Effector memory CD8-positive, alpha-beta T cell (primary cell): ENCODE data around the gene PALM.
A peak's percentile ranks its signal among the peaks of the same experiment; 100 is the strongest.

ENCODE experiments used
- ATAC-seq: fragments of 150-1000 bp; cut with Tn5 transposase; replicated peaks from 2 replicates; pipeline ENCODE4 v1.10.0; 2021; ENCODE audit warnings: mild to moderate bottlenecking, moderate library complexity
- DNase-seq, 3 experiments: peaks; one replicate each; pipeline ENCODE4 v3.0.0; 2021
- H3K27ac Mint-ChIP-seq, 2 donors: one replicate each; pipeline ENCODE4 v1.8.0; 2022; ENCODE audit warnings: mild to moderate bottlenecking in 2 of 2, mixed read lengths in 2 of 2, moderate library complexity in 2 of 2
- H3K27me3 Mint-ChIP-seq, 2 donors: one replicate each; pipeline ENCODE4 v1.8.0; 2022; ENCODE audit warnings: mixed read lengths in 2 of 2
- H3K36me3 Mint-ChIP-seq: one replicate; pipeline ENCODE4 v1.8.0; 2022; ENCODE audit warnings: mild to moderate bottlenecking, moderate library complexity, mixed read lengths; ENCODE audit not compliant: insufficient read depth
- H3K4me1 Mint-ChIP-seq, 2 donors: one replicate each; pipeline ENCODE4 v1.8.0; 2022; ENCODE audit warnings: low read depth in 2 of 2, mixed read lengths in 2 of 2
- H3K4me3 Mint-ChIP-seq, 2 donors: one replicate each; pipeline ENCODE4 v1.8.0; 2022; ENCODE audit warnings: mild to moderate bottlenecking in 2 of 2, mixed read lengths in 2 of 2, moderate library complexity in 2 of 2
- H3K9me3 Mint-ChIP-seq, 2 donors: one replicate each; pipeline ENCODE4 v1.8.0; 2022; ENCODE audit warnings: mixed read lengths in 2 of 2

PALM gene

GRCh38 chr19:750640-751423 is 42.1 kb downstream of the PALM start, which contains the start of gene MISP:
Gene MISP (plus strand): TSS chr19:751112. CDS start chr19:756947, 5,835 bp downstream.
- Mint-ChIP-seq H3K27me3 (peaks cover 0 to 9% of the 10 kb centered on the region in 2 donors), H3K9me3 (no peaks in the 10 kb centered on the region), H3K4me1 (no peaks in the 10 kb centered on the region), H3K4me3 (no peak within 1 kb of the TSS), H3K36me3 (no peaks in the 10 kb centered on the region), H3K27ac (no peak within 1 kb of the TSS)
- ATAC-seq: no peak
- DNase-seq: no peak

GRCh38 chr19:751501-752341 is 43.0 kb downstream of the PALM start:
- peaks cover 0 to 9% of the 10 kb centered on the region in 2 donors for H3K27me3 Mint-ChIP-seq
- H3K36me3 Mint-ChIP-seq: no peaks in the 10 kb centered on the region
- no peaks in the 10 kb centered on the region for H3K4me1 Mint-ChIP-seq
- H3K9me3 Mint-ChIP-seq: no peaks in the 10 kb centered on the region
- H3K4me3 Mint-ChIP-seq: no peak overlapping the region
- no peak for DNase-seq
- H3K27ac Mint-ChIP-seq: no peak overlapping the region
- no peak for ATAC-seq

- H3K4me1 Mint-ChIP-seq: no peaks in the 10 kb centered on the region
- ATAC-seq: peak; percentile 17
- H3K27me3 Mint-ChIP-seq: peaks cover 0 to 9% of the 10 kb centered on the region in 2 donors
- no peaks in the 10 kb centered on the region for H3K9me3 Mint-ChIP-seq
- no peak overlapping the region for H3K27ac Mint-ChIP-seq
- no peak for DNase-seq
- no peak overlapping the region for H3K4me3 Mint-ChIP-seq
- H3K36me3 Mint-ChIP-seq: no peaks in the 10 kb centered on the region
These were observed 44.1 kb downstream of the PALM start for GRCh38 chr19:752652-753517.

- H3K36me3 Mint-ChIP-seq: no peaks in the 10 kb centered on the region
- H3K27ac Mint-ChIP-seq: no peak overlapping the region
- H3K4me1 Mint-ChIP-seq: no peaks in the 10 kb centered on the region
- peaks cover 0 to 9% of the 10 kb centered on the region in 2 donors for H3K27me3 Mint-ChIP-seq
- DNase-seq (no peak), ATAC-seq (no peak)
- H3K9me3 Mint-ChIP-seq: peaks cover 0 to 3% of the 10 kb centered on the region in 2 donors
- H3K4me3 Mint-ChIP-seq: no peak overlapping the region
These were observed 45.8 kb downstream of the PALM start for GRCh38 chr19:754530-754929.

- no peaks in the 10 kb centered on the region for H3K36me3 Mint-ChIP-seq
- H3K27me3 Mint-ChIP-seq: peaks cover 0 to 9% of the 10 kb centered on the region in 2 donors
- ATAC-seq: no peak
- no peak for DNase-seq
- no peak overlapping the region for H3K4me3 Mint-ChIP-seq
- H3K9me3 Mint-ChIP-seq: peaks cover 0 to 3% of the 10 kb centered on the region in 2 donors
- H3K4me1 Mint-ChIP-seq: no peaks in the 10 kb centered on the region
- H3K27ac Mint-ChIP-seq: no peak overlapping the region
These were observed 46.3 kb downstream of the PALM start for GRCh38 chr19:755063-755462.

- DNase-seq (no peak), ATAC-seq (no peak)
- peaks cover 0 to 3% of the 10 kb centered on the region in 2 donors for H3K9me3 Mint-ChIP-seq
- peaks cover 0 to 9% of the 10 kb centered on the region in 2 donors for H3K27me3 Mint-ChIP-seq
- no peak overlapping the region for H3K4me3 Mint-ChIP-seq
- no peaks in the 10 kb centered on the region for H3K36me3 Mint-ChIP-seq
- H3K27ac Mint-ChIP-seq: no peak overlapping the region
- H3K4me1 Mint-ChIP-seq: no peaks in the 10 kb centered on the region
These were observed 47.5 kb downstream of the PALM start for GRCh38 chr19:756236-756635.

GRCh38 chr19:756821-757688 is 48.3 kb downstream of the PALM start:
- Mint-ChIP-seq H3K27ac (no peak overlapping the region), H3K9me3 (peaks cover 0 to 3% of the 10 kb centered on the region in 2 donors), H3K4me1 (no peaks in the 10 kb centered on the region), H3K36me3 (no peaks in the 10 kb centered on the region), H3K4me3 (no peak overlapping the region), H3K27me3 (peaks cover 0 to 9% of the 10 kb centered on the region in 2 donors)
- no peak for ATAC-seq
- no peak for DNase-seq

- Mint-ChIP-seq H3K9me3 (peaks cover 0 to 3% of the 10 kb centered on the region in 2 donors), H3K27ac (no peak overlapping the region), H3K4me1 (no peaks in the 10 kb centered on the region), H3K27me3 (peaks cover 0 to 9% of the 10 kb centered on the region in 2 donors), H3K36me3 (no peaks in the 10 kb centered on the region), H3K4me3 (no peak overlapping the region)
- ATAC-seq (no peak), DNase-seq (no peak)
These were observed 49.3 kb downstream of the PALM start for GRCh38 chr19:757811-758668.

GRCh38 chr19:763181-763580 is 54.4 kb downstream of the PALM start:
- DNase-seq (no peak), ATAC-seq (no peak)
- Mint-ChIP-seq H3K9me3 (peaks cover 0 to 3% of the 10 kb centered on the region in 2 donors), H3K4me1 (no peaks in the 10 kb centered on the region), H3K36me3 (no peaks in the 10 kb centered on the region), H3K4me3 (no peak overlapping the region), H3K27ac (no peak overlapping the region), H3K27me3 (peaks cover 0 to 17% of the 10 kb centered on the region in 2 donors)

GRCh38 chr19:763869-764268 is 55.1 kb downstream of the PALM start:
- Mint-ChIP-seq H3K27ac (no peak overlapping the region), H3K27me3 (peaks cover 0 to 17% of the 10 kb centered on the region in 2 donors), H3K4me1 (no peaks in the 10 kb centered on the region), H3K9me3 (no peaks in the 10 kb centered on the region), H3K36me3 (no peaks in the 10 kb centered on the region), H3K4me3 (no peak overlapping the region)
- no peak for ATAC-seq
- DNase-seq: no peak

- Mint-ChIP-seq H3K4me3 (no peak overlapping the region), H3K9me3 (no peaks in the 10 kb centered on the region), H3K36me3 (no peaks in the 10 kb centered on the region), H3K27ac (no peak overlapping the region), H3K27me3 (peaks cover 0 to 17% of the 10 kb centered on the region in 2 donors), H3K4me1 (no peaks in the 10 kb centered on the region)
- ATAC-seq (no peak), DNase-seq (no peak)
These were observed 55.6 kb downstream of the PALM start for GRCh38 chr19:764301-764700.
